H9 (cell line): ENCODE data around the gene GLS2. TPM values are rescaled to one million over a fixed set of nuclear protein-coding genes. Genes with fewer than 3 reads are reported as not detected.
A peak's percentile ranks its signal among the peaks of the same experiment; 100 is the strongest.

ENCODE experiments used
- DNase-seq: peaks from one replicate; pipeline ENCODE4 v3.0.0-alpha.2; 2017
- H2AFZ ChIP-seq: one replicate; pipeline ENCODE4 v1.6.1; 2013; ENCODE audit warnings: mild to moderate bottlenecking, low read length, control low read depth, moderate library complexity
- H2AK5ac ChIP-seq: 2 replicates; pipeline ENCODE4 v1.6.1; 2013; ENCODE audit warnings: low read length, control low read depth, mixed read lengths; ENCODE audit not compliant: insufficient read length
- H2BK120ac ChIP-seq: one replicate; pipeline ENCODE4 v1.6.1; 2013; ENCODE audit warnings: low read depth, mild to moderate bottlenecking, low read length, control low read depth, inconsistent platforms; ENCODE audit not compliant: poor library complexity, severe bottlenecking
- H2BK12ac ChIP-seq: 2 replicates; pipeline ENCODE4 v1.6.1; 2013; ENCODE audit warnings: low read length, control low read depth, mixed read lengths, low read depth; ENCODE audit not compliant: insufficient read length
- H2BK15ac ChIP-seq: 2 replicates; pipeline ENCODE4 v1.6.1; 2013; ENCODE audit warnings: low read depth, low read length, control low read depth
- H2BK20ac ChIP-seq: one replicate; pipeline ENCODE4 v1.6.1; 2013; ENCODE audit warnings: low read depth, mild to moderate bottlenecking, low read length, control low read depth, inconsistent platforms; ENCODE audit not compliant: poor library complexity, severe bottlenecking
- H2BK5ac ChIP-seq: 2 replicates; pipeline ENCODE4 v1.6.1; 2013; ENCODE audit warnings: low read length, control low read depth, mixed read lengths; ENCODE audit not compliant: insufficient read length
- H3K14ac ChIP-seq: 2 replicates; pipeline ENCODE4 v1.6.1; 2013; ENCODE audit warnings: low read length, control low read depth; ENCODE audit not compliant: insufficient read depth
- H3K18ac ChIP-seq: 2 replicates; pipeline ENCODE4 v1.6.1; 2013; ENCODE audit warnings: low read depth, mild to moderate bottlenecking, mixed read lengths, low read length, control low read depth; ENCODE audit not compliant: insufficient read length
- H3K23ac ChIP-seq: 2 replicates; pipeline ENCODE4 v1.6.1; 2013; ENCODE audit warnings: low read length, control low read depth, mixed read lengths, low read depth; ENCODE audit not compliant: insufficient read length
- H3K23me2 ChIP-seq: 2 replicates; pipeline ENCODE4 v1.6.1; 2013; ENCODE audit warnings: low read depth, mild to moderate bottlenecking, mixed read lengths, low read length, control low read depth; ENCODE audit not compliant: insufficient read length, poor library complexity, severe bottlenecking
- H3K27ac ChIP-seq: 2 replicates; pipeline ENCODE4 v1.5.1; 2013; ENCODE audit warnings: low read length, control low read depth, mixed read lengths, low read depth; ENCODE audit not compliant: insufficient read length
- H3K27me3 ChIP-seq: 2 replicates; pipeline ENCODE4 v1.6.1; 2013; ENCODE audit warnings: low read length, control low read depth, inconsistent platforms; ENCODE audit not compliant: insufficient read depth
- H3K4ac ChIP-seq: 2 replicates; pipeline ENCODE4 v1.6.1; 2013; ENCODE audit warnings: low read depth, mild to moderate bottlenecking, control low read depth, inconsistent platforms, low read length, moderate library complexity
- H3K4me1 ChIP-seq: 2 replicates; pipeline ENCODE4 v1.6.1; 2013; ENCODE audit warnings: low read length, control low read depth, inconsistent platforms; ENCODE audit not compliant: insufficient read depth
- H3K4me2 ChIP-seq: 2 replicates; pipeline ENCODE4 v1.6.1; 2013; ENCODE audit warnings: low read length, control low read depth, mixed read lengths; ENCODE audit not compliant: insufficient read length, insufficient read depth
- H3K56ac ChIP-seq: 2 replicates; pipeline ENCODE4 v1.6.1; 2013; ENCODE audit warnings: low read depth, mild to moderate bottlenecking, mixed read lengths, low read length, control low read depth; ENCODE audit not compliant: insufficient read length
- H3K79me1 ChIP-seq: 2 replicates; pipeline ENCODE4 v1.6.1; 2013; ENCODE audit warnings: low read depth, mild to moderate bottlenecking, moderate library complexity, low read length, control low read depth, inconsistent platforms; ENCODE audit not compliant: insufficient read depth, poor library complexity, severe bottlenecking
- H3K79me2 ChIP-seq: 2 replicates; pipeline ENCODE4 v1.6.1; 2013; ENCODE audit warnings: low read length, control low read depth, inconsistent platforms; ENCODE audit not compliant: insufficient read depth
- H3K9ac ChIP-seq: 2 replicates; pipeline ENCODE4 v1.6.1; 2013; ENCODE audit warnings: low read length, control low read depth, mixed read lengths; ENCODE audit not compliant: insufficient read length; ENCODE audit errors: extremely low read depth
- H3K9me3 ChIP-seq: one replicate; pipeline ENCODE4 v1.6.1; 2013; ENCODE audit warnings: low read depth, low read length, inconsistent platforms; ENCODE audit not compliant: control insufficient read depth
- H3T11ph ChIP-seq: one replicate; pipeline ENCODE4 v1.6.1; 2013; ENCODE audit warnings: mild to moderate bottlenecking, low read length, control low read depth, inconsistent platforms
- H4K20me1 ChIP-seq: one replicate; pipeline ENCODE4 v1.6.1; 2013; ENCODE audit not compliant: control insufficient read depth, insufficient read length, insufficient read depth
- H4K5ac ChIP-seq: 2 replicates; pipeline ENCODE4 v1.6.1; 2013; ENCODE audit warnings: low read depth, mild to moderate bottlenecking, mixed read lengths, low read length, control low read depth; ENCODE audit not compliant: insufficient read length
- H4K8ac ChIP-seq: replicated peaks from 2 replicates; pipeline ENCODE4 v1.6.1; 2013; ENCODE audit warnings: low read length, control low read depth, mixed read lengths, low read depth; ENCODE audit not compliant: insufficient read length
- H4K91ac ChIP-seq: 2 replicates; pipeline ENCODE4 v1.6.1; 2013; ENCODE audit warnings: low read depth, mild to moderate bottlenecking, moderate library complexity, mixed read lengths, low read length, control low read depth; ENCODE audit not compliant: insufficient read length
- H3K27ac Mint-ChIP-seq, 3 experiments: 2 replicates in 2 of 3; 3 replicates in 1 of 3; pipeline ENCODE4 v1.8.0; 2020 to 2021; ENCODE audit warnings: mixed read lengths in 3 of 3, mild to moderate bottlenecking in 1 of 3, moderate library complexity in 1 of 3
- H3K27me3 Mint-ChIP-seq: 2 replicates; pipeline ENCODE4 v1.8.0; 2021; ENCODE audit warnings: low read depth, mild to moderate bottlenecking, moderate library complexity, mixed read lengths
- H3K36me3 Mint-ChIP-seq, 3 experiments: 2 replicates in 2 of 3; 3 replicates in 1 of 3; pipeline ENCODE4 v1.8.0; 2020 to 2021; ENCODE audit warnings: low read depth in 3 of 3, mixed read lengths in 3 of 3; ENCODE audit not compliant: insufficient read depth in 1 of 3
- H3K4me1 Mint-ChIP-seq, 2 experiments: 2 replicates each; pipeline ENCODE4 v1.8.0; 2020; ENCODE audit warnings: mixed read lengths in 2 of 2
- H3K4me3 Mint-ChIP-seq, 2 experiments: 2 replicates in 1 of 2; 3 replicates in 1 of 2; pipeline ENCODE4 v1.8.0; 2020 to 2021; ENCODE audit warnings: mild to moderate bottlenecking in 2 of 2, mixed read lengths in 2 of 2, moderate library complexity in 1 of 2
- H3K9me3 Mint-ChIP-seq, 2 experiments: 2 replicates in 1 of 2; 3 replicates in 1 of 2; pipeline ENCODE4 v1.8.0; 2020; ENCODE audit warnings: mild to moderate bottlenecking in 2 of 2, mixed read lengths in 2 of 2, moderate library complexity in 1 of 2
- CTCF ChIP-seq: fragments of 200-600 bp; sonication (generic); conservative IDR thresholded peaks from 3 replicates; pipeline ENCODE4 v1.8.0; 2021; ENCODE audit warnings: antibody characterized with exemption, mild to moderate bottlenecking
- WGBS: extraction: QIAGEN DNeasy Blood & Tissue Kit; methylation state at CpG from one replicate; pipeline ENCODE4 v1.1.7; 2013; ENCODE audit warnings: missing lambda C conversion rate, low lambda C conversion rate, mixed read lengths; ENCODE audit not compliant: insufficient read length; ENCODE audit errors: extremely low coverage; 5-methylcytosine and 5-hydroxymethylcytosine counted together
- total RNA-seq: library from RNA; stranded (reverse); gene quantifications from 2 replicates; pipeline ENCODE4 v1.2.1, GENCODE V29; 2021

The GLS2 gene
- total RNA-seq, 1 experiment from 2014 or later = 17.0 TPM

GRCh38 chr12:56522411-56523193 is 34.6 kb upstream of the GLS2 start:
- Histone ChIP-seq H2BK5ac (no peak overlapping the region), H3K4me2 (peak overlapping the region; percentile 91), H2BK20ac (no peak overlapping the region), H3K23me2 (peaks cover 5% of the 10 kb centered on the region), H3K56ac (no peak overlapping the region), H2AFZ (no peak overlapping the region), H3T11ph (no peak overlapping the region), H3K9me3 (no peaks in the 10 kb centered on the region), H4K8ac (no peak overlapping the region), H2BK15ac (no peak overlapping the region), H3K4ac (no peak overlapping the region), H3K18ac (no peak overlapping the region), H3K4me1 (no peaks in the 10 kb centered on the region; the same call in 1 of the 2 replicates), H2BK12ac (no peak overlapping the region), H4K20me1 (no peaks in the 10 kb centered on the region), H3K9ac (peak overlapping the region; percentile 74), H3K79me2 (no peaks in the 10 kb centered on the region; the same call in 1 of the 2 replicates), H3K27me3 (no peaks in the 10 kb centered on the region), H3K23ac (no peak overlapping the region), H3K27ac (peak overlapping the region; percentile 66), H3K14ac (no peak overlapping the region), H2AK5ac (no peak overlapping the region), H2BK120ac (no peak overlapping the region), H3K79me1 (peaks cover 3% of the 10 kb centered on the region), H4K5ac (no peak overlapping the region), H4K91ac (no peak overlapping the region)
- no CpG with 5 or more reads among the region's 4 CpGs for WGBS
- H3K4me1 Mint-ChIP-seq = peaks cover 30 to 35% of the 10 kb centered on the region in 2 experiments
- peak overlapping the region; percentile 81 to 87 for H3K4me3 Mint-ChIP-seq
- no peaks in the 10 kb centered on the region for H3K27me3 Mint-ChIP-seq
- DNase-seq = no peak
- H3K36me3 Mint-ChIP-seq = no peaks in the 10 kb centered on the region
- peak overlapping the region; percentile 13 to 93 (median 75); a peak in 4 of 7 replicates for H3K27ac Mint-ChIP-seq
- TF ChIP-seq CTCF = no peak
- no peaks in the 10 kb centered on the region for H3K9me3 Mint-ChIP-seq
